Mucosa of stomach (tissue), 1 donor: ENCODE measurements around the gene INKA2.

Source experiments
- H3K27me3 ChIP-seq: one replicate; pipeline ENCODE4 v1.7.0; 2013; ENCODE audit warnings: mild to moderate bottlenecking, low read length; ENCODE audit not compliant: control insufficient read depth, insufficient read depth
- H3K36me3 ChIP-seq: one replicate; pipeline ENCODE4 v1.7.0; 2013; ENCODE audit warnings: low read length; ENCODE audit not compliant: control insufficient read depth, insufficient read depth
- H3K4me1 ChIP-seq: one replicate; pipeline ENCODE4 v1.7.0; 2013; ENCODE audit warnings: mild to moderate bottlenecking, low read length; ENCODE audit not compliant: control insufficient read depth, insufficient read depth
- H3K4me3 ChIP-seq: one replicate; pipeline ENCODE4 v1.7.0; 2013; ENCODE audit warnings: low read length
- H3K9ac ChIP-seq: one replicate; pipeline ENCODE4 v1.7.0; 2013; ENCODE audit warnings: mild to moderate bottlenecking, low read length, moderate library complexity
- H3K9me3 ChIP-seq: one replicate; pipeline ENCODE4 v1.7.0; 2013; ENCODE audit warnings: mild to moderate bottlenecking, low read length, moderate library complexity; ENCODE audit not compliant: control insufficient read depth
- donor health status: Pancreatic carcinoma.

INKA2 gene

GRCh38 chr1:111736548-111737215, 2.5 kb downstream of the INKA2 start:
- peaks cover 38% of the 10 kb centered on the region for H3K4me1 ChIP-seq
- H3K9ac ChIP-seq: no peak overlapping the region

DNA sequence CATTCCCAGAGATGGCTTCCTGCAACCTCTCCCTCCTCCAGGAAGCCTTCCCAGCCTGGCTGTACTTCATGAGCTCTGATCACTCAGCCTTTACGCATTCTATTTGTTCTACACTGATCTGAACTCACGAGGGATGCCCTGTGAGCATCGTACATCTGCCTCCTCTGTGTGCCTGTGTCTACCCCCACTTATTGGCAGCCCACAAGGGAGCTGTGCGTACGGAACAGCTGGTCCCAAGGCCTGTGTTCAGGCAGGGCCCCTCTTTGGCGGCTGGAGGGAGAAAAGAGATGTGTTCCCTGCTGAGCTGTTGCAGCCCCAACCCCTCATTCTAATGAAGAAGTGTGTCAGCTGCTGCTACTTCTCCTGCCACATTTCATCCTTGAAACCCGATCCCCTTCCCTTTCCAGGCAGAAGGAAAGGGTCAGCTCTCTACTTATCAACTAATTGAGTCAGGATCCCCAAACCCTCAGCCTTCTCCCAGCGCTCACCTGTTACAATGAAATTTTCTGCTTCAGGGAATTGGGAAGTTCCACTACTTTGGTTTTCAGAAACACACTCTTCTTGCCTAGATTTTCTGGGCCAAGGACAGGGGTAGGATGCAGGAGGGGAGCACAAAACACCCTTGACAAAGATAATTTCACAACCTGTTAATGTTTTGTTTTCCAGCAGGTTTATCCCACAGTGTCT, 3.2 kb downstream of the INKA2 start:
- H3K36me3 ChIP-seq: no peaks in the 10 kb centered on the region
- H3K9ac ChIP-seq: no peak overlapping the region
- H3K9me3 ChIP-seq: no peaks in the 10 kb centered on the region
- peaks cover 38% of the 10 kb centered on the region for H3K4me1 ChIP-seq
- H3K4me3 ChIP-seq: no peak overlapping the region
- peaks cover 23% of the 10 kb centered on the region for H3K27me3 ChIP-seq

More at GRCh38 chr1:111736548-111737215, 2.5 kb downstream of the INKA2 start:
- H3K27me3 ChIP-seq: peaks cover 29% of the 10 kb centered on the region
- no peaks in the 10 kb centered on the region for H3K9me3 ChIP-seq
- no peaks in the 10 kb centered on the region for H3K36me3 ChIP-seq
- no peak overlapping the region for H3K4me3 ChIP-seq

DNA sequence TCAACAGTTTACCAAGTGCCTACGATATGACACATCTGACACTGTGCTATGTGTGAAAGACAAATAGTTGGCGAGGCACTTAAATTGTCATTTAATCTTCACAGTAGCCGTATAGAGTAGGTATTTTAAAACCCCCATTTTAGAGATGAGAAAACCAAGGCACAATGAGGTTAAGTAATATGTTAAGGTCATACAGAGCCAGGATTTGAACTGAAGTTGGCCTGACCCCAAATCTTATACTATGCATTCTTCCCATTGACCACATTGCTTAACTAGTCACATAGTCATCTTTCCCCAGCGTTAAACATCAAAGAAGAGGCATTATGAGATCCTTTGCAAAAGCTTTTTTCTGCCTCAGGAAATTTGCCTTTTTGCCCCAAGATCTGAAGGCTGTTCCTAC, 3.9 kb downstream of the INKA2 start:
- no peaks in the 10 kb centered on the region for H3K9me3 ChIP-seq
- no peak overlapping the region for H3K9ac ChIP-seq
- no peak overlapping the region for H3K4me3 ChIP-seq
- H3K27me3 ChIP-seq: peaks cover 16% of the 10 kb centered on the region
- peaks cover 37% of the 10 kb centered on the region for H3K4me1 ChIP-seq
- H3K36me3 ChIP-seq: no peaks in the 10 kb centered on the region

GRCh38 chr1:111734856-111735255, 4.3 kb downstream of the INKA2 start:
- Histone ChIP-seq H3K36me3 (no peaks in the 10 kb centered on the region), H3K4me3 (no peak overlapping the region), H3K4me1 (peaks cover 32% of the 10 kb centered on the region), H3K9ac (no peak overlapping the region), H3K9me3 (no peaks in the 10 kb centered on the region), H3K27me3 (peaks cover 11% of the 10 kb centered on the region)

DNA sequence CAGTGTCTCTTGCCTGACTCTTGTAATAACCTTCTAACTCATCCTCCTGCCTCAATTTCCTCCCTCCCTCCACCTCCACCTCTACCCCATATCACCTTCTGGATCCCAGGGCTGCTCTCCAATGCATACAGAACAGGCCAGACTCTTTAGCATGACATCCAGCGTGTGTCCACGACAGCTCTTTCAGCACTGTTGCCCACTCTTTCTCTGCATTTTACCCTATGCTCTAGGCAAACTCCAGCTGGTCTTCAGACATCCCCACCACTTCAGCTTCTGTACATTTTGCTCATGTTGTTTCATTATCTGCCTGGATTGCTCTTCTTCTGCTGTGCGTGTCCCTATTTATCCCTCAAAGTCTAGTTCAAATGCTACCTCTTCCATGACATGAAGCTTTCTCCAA, 4.8 kb downstream of the INKA2 start:
- Histone ChIP-seq H3K4me3 (no peak overlapping the region), H3K9me3 (no peaks in the 10 kb centered on the region), H3K4me1 (peaks cover 29% of the 10 kb centered on the region), H3K9ac (no peak overlapping the region), H3K27me3 (peaks cover 8% of the 10 kb centered on the region), H3K36me3 (no peaks in the 10 kb centered on the region)

DNA sequence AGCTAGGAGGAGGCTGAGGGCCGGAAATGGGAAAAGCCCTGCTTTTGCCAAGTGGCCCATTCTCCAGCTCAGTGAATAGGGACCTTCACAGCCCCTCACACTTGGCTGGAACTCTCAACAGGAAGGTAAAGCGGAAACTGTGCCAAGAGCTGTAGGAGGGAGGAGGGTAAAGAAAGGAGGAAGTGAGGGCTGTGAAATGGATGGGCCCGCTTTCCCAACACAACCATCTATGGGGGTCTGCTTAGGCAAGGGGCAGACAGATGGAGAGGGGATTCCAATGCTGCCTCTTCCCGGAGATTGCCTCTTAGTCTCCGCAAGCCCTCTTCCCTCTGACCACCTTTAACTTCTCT, 5.2 kb downstream of the INKA2 start:
- Histone ChIP-seq H3K36me3 (no peaks in the 10 kb centered on the region), H3K9me3 (no peaks in the 10 kb centered on the region), H3K27me3 (peaks cover 8% of the 10 kb centered on the region), H3K9ac (peak overlapping the region; percentile 20), H3K4me3 (no peak overlapping the region), H3K4me1 (peaks cover 29% of the 10 kb centered on the region)

- Histone ChIP-seq H3K27me3 (peaks cover 8% of the 10 kb centered on the region), H3K4me1 (peaks cover 28% of the 10 kb centered on the region), H3K4me3 (no peak overlapping the region), H3K9ac (peak overlapping the region; percentile 20), H3K36me3 (no peaks in the 10 kb centered on the region), H3K9me3 (no peaks in the 10 kb centered on the region)
Observed at GRCh38 chr1:111733183-111733991, 5.8 kb downstream of the INKA2 start.

DNA sequence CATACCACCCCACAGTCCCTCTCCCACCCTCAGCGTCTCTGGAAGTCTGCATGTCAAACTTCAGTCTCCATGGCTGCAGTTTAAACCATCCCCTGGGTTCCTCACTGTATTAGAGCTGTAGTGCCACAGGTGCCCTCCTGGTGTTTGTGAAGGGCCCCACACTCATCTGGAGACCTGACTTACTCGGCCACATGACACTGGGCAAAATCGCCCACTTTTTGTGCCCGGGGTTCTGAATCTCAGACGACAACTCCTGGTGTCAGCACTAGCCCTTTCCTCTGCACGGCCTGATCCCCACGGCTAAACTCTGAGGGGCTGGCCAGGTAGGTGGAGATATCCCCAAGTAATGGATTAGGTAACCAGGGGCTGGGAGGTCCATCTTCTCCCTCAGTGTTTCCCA, 6.5 kb downstream of the INKA2 start:
- Histone ChIP-seq H3K9ac (no peak overlapping the region), H3K9me3 (no peaks in the 10 kb centered on the region), H3K36me3 (no peaks in the 10 kb centered on the region), H3K4me3 (no peak overlapping the region), H3K27me3 (peaks cover 2% of the 10 kb centered on the region), H3K4me1 (peaks cover 24% of the 10 kb centered on the region)

DNA sequence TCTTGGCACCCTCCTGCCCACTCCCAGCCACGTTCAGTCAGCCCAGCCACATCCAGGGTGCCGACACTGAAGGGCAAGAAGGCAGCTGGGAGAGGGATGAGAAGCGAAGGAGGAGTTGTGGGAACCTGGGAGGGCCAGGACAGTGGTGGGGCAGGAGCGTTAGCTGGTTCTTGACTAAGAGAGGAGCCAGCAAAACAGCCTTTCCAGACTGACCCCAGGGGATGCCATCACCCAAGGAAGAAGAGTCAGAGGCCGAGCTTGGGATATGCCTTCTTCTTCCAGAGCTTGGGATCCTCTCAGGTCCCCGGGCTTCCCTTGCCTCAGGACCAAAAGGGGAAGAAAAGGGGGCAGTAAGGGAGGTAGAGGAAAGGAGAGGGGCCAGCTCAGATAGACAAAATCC, 7.2 kb downstream of the INKA2 start:
- Histone ChIP-seq H3K36me3 (no peaks in the 10 kb centered on the region), H3K4me1 (peaks cover 21% of the 10 kb centered on the region), H3K9me3 (no peaks in the 10 kb centered on the region), H3K9ac (no peak overlapping the region), H3K4me3 (no peak overlapping the region), H3K27me3 (no peaks in the 10 kb centered on the region)

- no peaks in the 10 kb centered on the region for H3K27me3 ChIP-seq
- H3K4me3 ChIP-seq: no peak overlapping the region
- H3K9me3 ChIP-seq: no peaks in the 10 kb centered on the region
- no peaks in the 10 kb centered on the region for H3K36me3 ChIP-seq
- H3K4me1 ChIP-seq: peaks cover 17% of the 10 kb centered on the region
- no peak overlapping the region for H3K9ac ChIP-seq
Observed at GRCh38 chr1:111730706-111731105, 8.5 kb downstream of the INKA2 start.

GRCh38 chr1:111729946-111730681, 9.1 kb downstream of the INKA2 start:
- no peaks in the 10 kb centered on the region for H3K36me3 ChIP-seq
- no peaks in the 10 kb centered on the region for H3K27me3 ChIP-seq
- no peak overlapping the region for H3K9ac ChIP-seq
- H3K9me3 ChIP-seq: no peaks in the 10 kb centered on the region
- H3K4me3 ChIP-seq: no peak overlapping the region
- peaks cover 17% of the 10 kb centered on the region for H3K4me1 ChIP-seq
